Testis (tissue), 3 donors: Measurements from ENCODE around the gene CDKAL1. TPM values are rescaled to one million over a fixed set of nuclear protein-coding genes. Genes with fewer than 3 reads are reported as not detected.

Experiments used
- DNase-seq: peaks from one replicate; pipeline ENCODE4 v3.0.0-alpha.2; 2019
- H3K27ac ChIP-seq, 2 donors: fragments of 200-600 bp; sonication (generic); one replicate each; pipeline ENCODE4 v1.5.1; 2019
- H3K27me3 ChIP-seq: fragments of 200-600 bp; sonication (generic); one replicate; pipeline ENCODE4 v1.5.1; 2019
- H3K36me3 ChIP-seq: fragments of 200-600 bp; sonication (generic); one replicate; pipeline ENCODE4 v1.5.1; 2017; ENCODE audit warnings: low read depth; ENCODE audit errors: missing control alignments
- H3K4me1 ChIP-seq: fragments of 200-600 bp; sonication (generic); one replicate; pipeline ENCODE4 v1.5.1; 2019
- H3K4me3 ChIP-seq, 2 donors: fragments of 200-600 bp; sonication (generic); one replicate each; pipeline ENCODE4 v1.5.1; 2017 to 2019
- H3K9me3 ChIP-seq: fragments of 200-600 bp; sonication (generic); one replicate; pipeline ENCODE4 v1.5.1; 2017
- CTCF ChIP-seq, 3 experiments: fragments of 450-650 bp in 2 of 3; fragments of 200-600 bp in 1 of 3; sonication (generic) in 1 of 3; IDR thresholded peaks; one replicate each; pipeline ENCODE4 v1.5.1; 2016 to 2019; ENCODE audit warnings: antibody characterized with exemption in 3 of 3, mild to moderate bottlenecking in 2 of 3, moderate library complexity in 1 of 3
- POLR2A ChIP-seq: fragments of 450-650 bp; IDR thresholded peaks from one replicate; pipeline ENCODE4 v1.6.1; 2017; ENCODE audit warnings: antibody characterized with exemption, mild to moderate bottlenecking, moderate library complexity
- WGBS, 2 donors: methylation state at CpG; one replicate each; pipeline ENCODE4 v1.1.5; 2018; 5-methylcytosine and 5-hydroxymethylcytosine counted together
- intact Hi-C: fragments of 100-400 bp; cut with DNase I; formaldehyde crosslinking; loops from one replicate; pipeline ENCODE4 v1.15.1; 2023; ENCODE audit warnings: low total_unique reads
- polyA plus RNA-seq: library from polyadenylated mRNA; stranded (reverse); fragments of 350-450 nt; fragmentation: Illumina TruSeq; extraction: RNeasy Lipid Tissue Mini Kit (QIAGEN cat#74804); gene quantifications from one replicate; pipeline ENCODE4 v1.2.3, GENCODE V29; 2014; ENCODE audit warnings: low read depth, low replicate concordance; ENCODE audit not compliant: insufficient read depth
- total RNA-seq, 2 donors: library from RNA; depleted of rRNA; stranded (reverse); fragments of >200 nt; gene quantifications; one replicate each; pipeline ENCODE4 v1.2.3, GENCODE V29; 2016

The CDKAL1 gene
- total and polyA plus RNA-seq, 3 donors from 2014 or later = 11.1 to 18.5 (median 16.1) TPM

GRCh38 chr6:20669571-20670314 lies 135.5 kb downstream of the CDKAL1 start:
- intact Hi-C loops = no loop called here
- H3K36me3 ChIP-seq = no peaks in the 10 kb centered on the region
- TF ChIP-seq POLR2A = no peak
- TF ChIP-seq CTCF (IDR thresholded peaks at IDR 0.05) = no peak
- H3K9me3 ChIP-seq = no peaks in the 10 kb centered on the region
- H3K27ac ChIP-seq = no peak overlapping the region
- H3K4me3 ChIP-seq = no peak overlapping the region
- H3K27me3 ChIP-seq = no peaks in the 10 kb centered on the region
- no peak for DNase-seq
- H3K4me1 ChIP-seq = no peaks in the 10 kb centered on the region
- WGBS, 2 donors = 87 to 92% methylated on average over 6 of the region's 6 CpGs

- H3K36me3 ChIP-seq = no peaks in the 10 kb centered on the region
- 91 to 92% methylated on average over 2 of the region's 2 CpGs for WGBS, 2 donors
- intact Hi-C loops = no loop called here
- no peak for DNase-seq
- H3K4me3 ChIP-seq = no peak overlapping the region
- no peak overlapping the region for H3K27ac ChIP-seq
- no peaks in the 10 kb centered on the region for H3K4me1 ChIP-seq
- H3K27me3 ChIP-seq = no peaks in the 10 kb centered on the region
- no peaks in the 10 kb centered on the region for H3K9me3 ChIP-seq
- TF ChIP-seq POLR2A (no peak), CTCF (IDR thresholded peaks at IDR 0.05) (no peak)
Measured at GRCh38 chr6:20670750-20671149, 136.5 kb downstream of the CDKAL1 start.

GRCh38 chr6:20672038-20672437 lies 137.8 kb downstream of the CDKAL1 start:
- Histone ChIP-seq H3K4me3 (no peak overlapping the region), H3K4me1 (no peaks in the 10 kb centered on the region), H3K27ac (no peak overlapping the region), H3K27me3 (no peaks in the 10 kb centered on the region), H3K9me3 (no peaks in the 10 kb centered on the region), H3K36me3 (no peaks in the 10 kb centered on the region)
- no peak for DNase-seq
- intact Hi-C loops = no loop called here
- no peak for TF ChIP-seq CTCF (IDR thresholded peaks at IDR 0.05)
- TF ChIP-seq POLR2A = no peak
- WGBS, 2 donors = 94 to 97% methylated on average over 2 of the region's 2 CpGs

GRCh38 chr6:20673458-20673857 lies 139.2 kb downstream of the CDKAL1 start:
- H3K27me3 ChIP-seq = no peaks in the 10 kb centered on the region
- no peak for TF ChIP-seq CTCF (IDR thresholded peaks at IDR 0.05)
- no peak for TF ChIP-seq POLR2A
- H3K36me3 ChIP-seq = no peaks in the 10 kb centered on the region
- no peaks in the 10 kb centered on the region for H3K4me1 ChIP-seq
- no peak overlapping the region for H3K4me3 ChIP-seq
- no peak for DNase-seq
- WGBS, 2 donors = 95 to 98% methylated on average over 4 of the region's 4 CpGs
- intact Hi-C loops = no loop called here
- H3K9me3 ChIP-seq = no peaks in the 10 kb centered on the region
- no peak overlapping the region for H3K27ac ChIP-seq

GRCh38 chr6:20674664-20675063 lies 140.4 kb downstream of the CDKAL1 start:
- Histone ChIP-seq H3K4me3 (no peak overlapping the region), H3K9me3 (no peaks in the 10 kb centered on the region), H3K36me3 (no peaks in the 10 kb centered on the region), H3K27me3 (no peaks in the 10 kb centered on the region), H3K27ac (no peak overlapping the region), H3K4me1 (no peaks in the 10 kb centered on the region)
- no peak for DNase-seq
- intact Hi-C loops = no loop called here
- 45 to 63% methylated on average over 1 of the region's 1 CpG for WGBS, 2 donors
- TF ChIP-seq POLR2A (no peak), CTCF (IDR thresholded peaks at IDR 0.05) (no peak)
